ENCODE results near the gene ELK4.

ELK4 gene

DNA sequence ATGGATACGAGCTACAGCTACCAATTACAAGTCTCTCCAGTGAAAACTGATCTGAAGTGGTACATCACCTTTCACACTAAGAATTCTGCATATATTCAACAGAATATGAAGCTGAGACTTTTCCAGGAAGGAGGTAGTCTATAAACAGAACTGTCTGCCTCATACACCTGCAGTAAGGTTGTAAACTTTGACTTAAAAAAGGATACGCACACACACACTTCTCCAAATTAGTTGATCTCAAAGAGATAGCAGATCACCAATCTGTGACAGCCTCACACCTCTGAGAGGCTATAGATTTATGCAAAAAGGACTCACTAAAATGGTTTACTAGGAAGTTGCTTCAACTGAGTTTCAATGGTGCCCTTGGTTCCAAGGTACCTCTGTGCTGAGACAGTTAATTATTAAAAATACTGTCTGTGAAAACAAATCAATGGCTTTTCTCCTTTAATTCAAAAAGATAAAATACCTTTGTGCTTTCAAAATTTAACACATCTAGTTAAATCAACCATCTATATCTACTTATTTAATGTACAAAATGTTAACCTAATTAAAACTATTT is 17.9 kb downstream of the ELK4 start:
- H3K4me1 ChIP-seq (ENCODE audit: low read length) = no peaks in the 10 kb centered on the region
- H3K4me2 ChIP-seq (ENCODE audit: low read depth, low read length) = no peak overlapping the region
- DNase-seq = no peak
- TF ChIP-seq, protein P1, sequence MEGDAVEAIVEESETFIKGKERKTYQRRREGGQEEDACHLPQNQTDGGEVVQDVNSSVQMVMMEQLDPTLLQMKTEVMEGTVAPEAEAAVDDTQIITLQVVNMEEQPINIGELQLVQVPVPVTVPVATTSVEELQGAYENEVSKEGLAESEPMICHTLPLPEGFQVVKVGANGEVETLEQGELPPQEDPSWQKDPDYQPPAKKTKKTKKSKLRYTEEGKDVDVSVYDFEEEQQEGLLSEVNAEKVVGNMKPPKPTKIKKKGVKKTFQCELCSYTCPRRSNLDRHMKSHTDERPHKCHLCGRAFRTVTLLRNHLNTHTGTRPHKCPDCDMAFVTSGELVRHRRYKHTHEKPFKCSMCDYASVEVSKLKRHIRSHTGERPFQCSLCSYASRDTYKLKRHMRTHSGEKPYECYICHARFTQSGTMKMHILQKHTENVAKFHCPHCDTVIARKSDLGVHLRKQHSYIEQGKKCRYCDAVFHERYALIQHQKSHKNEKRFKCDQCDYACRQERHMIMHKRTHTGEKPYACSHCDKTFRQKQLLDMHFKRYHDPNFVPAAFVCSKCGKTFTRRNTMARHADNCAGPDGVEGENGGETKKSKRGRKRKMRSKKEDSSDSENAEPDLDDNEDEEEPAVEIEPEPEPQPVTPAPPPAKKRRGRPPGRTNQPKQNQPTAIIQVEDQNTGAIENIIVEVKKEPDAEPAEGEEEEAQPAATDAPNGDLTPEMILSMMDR (IDR thresholded peaks at IDR 0.05; ENCODE audit: low read length) = no peak
- no peak for TF ChIP-seq EZH2 (optimal IDR thresholded peaks at IDR 0.05; ENCODE audit: low read depth, low read length)
- no peak overlapping the region for H3K27ac ChIP-seq (ENCODE audit: low read length)
- H3K9me3 ChIP-seq (replicated peaks; ENCODE audit: insufficient read depth, low read length) = no peaks in the 10 kb centered on the region
- H3K79me2 ChIP-seq (ENCODE audit: low read length) = 0 out of 2 replicates have a peak, but pooled peaks cover 16% of the 10 kb centered on the region
- H3K36me3 ChIP-seq (replicated peaks; ENCODE audit: insufficient read depth, low read length) = peaks cover 3% of the 10 kb centered on the region; the same call in 1 of the 2 replicates
- H3F3A ChIP-seq (ENCODE audit: insufficient read depth, low read length) = no peaks in the 10 kb centered on the region
- H3K27me3 ChIP-seq (replicated peaks; ENCODE audit: insufficient read depth, low read length) = no peaks in the 10 kb centered on the region
- H3K9me2 ChIP-seq (replicated peaks; ENCODE audit: insufficient read depth, low read length) = no peaks in the 10 kb centered on the region
- H3K9ac ChIP-seq (ENCODE audit: low read length) = no peak overlapping the region
- no peak overlapping the region for H2AFZ ChIP-seq (ENCODE audit: low read length)
- H3K4me3 ChIP-seq (ENCODE audit: low read length) = no peak overlapping the region
- no peaks in the 10 kb centered on the region for H4K20me1 ChIP-seq (ENCODE audit: insufficient read depth, low read length)

DNA sequence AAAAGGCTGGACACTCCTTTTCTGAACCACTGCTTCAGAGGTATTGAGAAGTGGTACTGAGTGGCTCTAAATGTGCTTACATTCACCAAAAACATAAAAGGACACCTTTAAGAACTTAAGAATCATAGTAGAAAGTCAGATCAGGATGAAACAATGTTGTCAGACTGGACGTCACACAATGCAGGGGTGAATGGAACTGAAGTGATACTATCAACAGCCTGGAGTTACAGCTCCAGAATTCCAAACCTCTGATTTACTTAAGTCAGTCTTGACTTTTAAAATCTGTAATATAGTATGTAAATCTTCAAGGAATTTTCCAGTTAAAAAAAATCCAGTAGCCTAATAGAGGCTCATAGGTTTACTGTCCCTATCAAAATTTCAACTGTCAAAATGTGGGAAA is 19.3 kb downstream of the ELK4 start:
- Histone ChIP-seq H3K36me3 (replicated peaks; ENCODE audit: insufficient read depth, low read length) (0 out of 2 replicates have a peak, but pooled peaks cover 3% of the 10 kb centered on the region), H3K79me2 (ENCODE audit: low read length) (0 out of 2 replicates have a peak, but pooled peaks cover 16% of the 10 kb centered on the region)

DNA sequence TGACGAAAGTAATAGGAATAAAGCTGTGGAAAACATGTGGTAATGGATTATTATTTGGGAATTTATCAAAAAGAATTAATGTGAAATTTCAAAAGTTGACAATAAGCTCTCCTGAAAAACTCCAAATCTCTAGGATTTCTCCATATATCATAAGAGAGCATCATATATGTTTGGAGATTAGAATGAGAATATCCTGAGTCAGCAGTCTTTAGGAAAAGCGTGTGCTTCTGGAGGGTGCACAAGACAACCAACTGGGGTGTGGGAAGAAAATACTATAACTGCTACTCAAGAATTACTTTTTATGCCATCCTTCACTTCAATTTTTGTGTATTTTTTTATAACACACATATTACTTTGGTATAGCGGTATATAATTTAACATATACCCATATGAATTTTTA is 19.7 kb downstream of the ELK4 start:
- Histone ChIP-seq H3K9me2 (replicated peaks; ENCODE audit: insufficient read depth, low read length) (no peaks in the 10 kb centered on the region), H3F3A (ENCODE audit: insufficient read depth, low read length) (no peaks in the 10 kb centered on the region), H3K27me3 (replicated peaks; ENCODE audit: insufficient read depth, low read length) (no peaks in the 10 kb centered on the region), H3K4me2 (ENCODE audit: low read depth, low read length) (no peak overlapping the region), H3K4me1 (ENCODE audit: low read length) (no peaks in the 10 kb centered on the region), H3K9me3 (replicated peaks; ENCODE audit: insufficient read depth, low read length) (no peaks in the 10 kb centered on the region), H3K79me2 (ENCODE audit: low read length) (0 out of 2 replicates have a peak, but pooled peaks cover 16% of the 10 kb centered on the region), H3K4me3 (ENCODE audit: low read length) (no peak overlapping the region), H4K20me1 (ENCODE audit: insufficient read depth, low read length) (no peaks in the 10 kb centered on the region), H3K27ac (ENCODE audit: low read length) (no peak overlapping the region), H3K9ac (ENCODE audit: low read length) (no peak overlapping the region), H3K36me3 (replicated peaks; ENCODE audit: insufficient read depth, low read length) (0 out of 2 replicates have a peak, but pooled peaks cover 3% of the 10 kb centered on the region), H2AFZ (ENCODE audit: low read length) (no peak overlapping the region)
- TF ChIP-seq, protein P1 (IDR thresholded peaks at IDR 0.05; ENCODE audit: low read length) = no peak
- TF ChIP-seq EZH2 (optimal IDR thresholded peaks at IDR 0.05; ENCODE audit: low read depth, low read length) (no peak), EZH2phosphoT487 (IDR thresholded peaks at IDR 0.05; ENCODE audit: low read length) (no peak)
- DNase-seq = no peak

More for the DNA sequence above, 19.3 kb downstream of the ELK4 start:
- H3K4me1 ChIP-seq (ENCODE audit: low read length) = no peaks in the 10 kb centered on the region
- no peak overlapping the region for H3K9ac ChIP-seq (ENCODE audit: low read length)
- DNase-seq = no peak
- H3F3A ChIP-seq (ENCODE audit: insufficient read depth, low read length) = no peaks in the 10 kb centered on the region
- TF ChIP-seq, protein P1 (IDR thresholded peaks at IDR 0.05; ENCODE audit: low read length) = no peak
- no peak for TF ChIP-seq EZH2phosphoT487 (IDR thresholded peaks at IDR 0.05; ENCODE audit: low read length)
- no peak for TF ChIP-seq EZH2 (optimal IDR thresholded peaks at IDR 0.05; ENCODE audit: low read depth, low read length)
- no peaks in the 10 kb centered on the region for H3K27me3 ChIP-seq (replicated peaks; ENCODE audit: insufficient read depth, low read length)
- H3K4me3 ChIP-seq (ENCODE audit: low read length) = no peak overlapping the region
- H4K20me1 ChIP-seq (ENCODE audit: insufficient read depth, low read length) = no peaks in the 10 kb centered on the region
- no peaks in the 10 kb centered on the region for H3K9me2 ChIP-seq (replicated peaks; ENCODE audit: insufficient read depth, low read length)
- no peak overlapping the region for H2AFZ ChIP-seq (ENCODE audit: low read length)
- H3K9me3 ChIP-seq (replicated peaks; ENCODE audit: insufficient read depth, low read length) = no peaks in the 10 kb centered on the region
- H3K4me2 ChIP-seq (ENCODE audit: low read depth, low read length) = no peak overlapping the region
- no peak overlapping the region for H3K27ac ChIP-seq (ENCODE audit: low read length)

Data from MM.1S (cell line).